ENCODE results near the gene PCP4L1.
"Not testable (repeated sequence)": the region's sequence is repeated elsewhere in the genome, so short reads cannot be mapped to it uniquely, and the experiment has no call there.

PCP4L1 gene

DNA sequence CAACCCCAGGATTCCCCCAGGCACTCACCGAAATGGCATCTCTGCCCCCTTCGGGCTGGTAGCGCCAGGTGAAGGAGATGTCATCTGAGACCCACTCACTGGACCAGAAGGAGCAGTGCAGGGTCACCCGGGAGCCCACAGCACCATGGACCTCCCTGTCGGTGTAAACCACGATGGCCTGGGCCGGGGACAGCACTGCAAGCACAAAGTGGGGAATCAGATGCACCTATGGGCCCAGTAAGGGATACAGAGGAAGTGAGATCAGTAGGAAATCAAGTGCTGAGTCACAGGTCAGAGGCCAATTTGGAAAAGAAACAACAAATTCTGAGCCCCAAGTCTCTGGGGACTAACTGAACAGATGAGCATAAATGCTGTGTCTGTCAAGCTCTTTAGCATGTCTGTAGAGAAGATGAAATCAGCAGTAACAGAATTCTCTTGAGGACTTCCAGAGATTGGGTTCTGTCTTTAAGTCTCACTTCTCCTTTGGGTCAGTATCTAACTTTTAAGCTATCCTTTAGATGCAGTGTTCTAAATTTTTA is 48.8 kb downstream of the PCP4L1 start:
- TF ChIP-seq, protein P1, sequence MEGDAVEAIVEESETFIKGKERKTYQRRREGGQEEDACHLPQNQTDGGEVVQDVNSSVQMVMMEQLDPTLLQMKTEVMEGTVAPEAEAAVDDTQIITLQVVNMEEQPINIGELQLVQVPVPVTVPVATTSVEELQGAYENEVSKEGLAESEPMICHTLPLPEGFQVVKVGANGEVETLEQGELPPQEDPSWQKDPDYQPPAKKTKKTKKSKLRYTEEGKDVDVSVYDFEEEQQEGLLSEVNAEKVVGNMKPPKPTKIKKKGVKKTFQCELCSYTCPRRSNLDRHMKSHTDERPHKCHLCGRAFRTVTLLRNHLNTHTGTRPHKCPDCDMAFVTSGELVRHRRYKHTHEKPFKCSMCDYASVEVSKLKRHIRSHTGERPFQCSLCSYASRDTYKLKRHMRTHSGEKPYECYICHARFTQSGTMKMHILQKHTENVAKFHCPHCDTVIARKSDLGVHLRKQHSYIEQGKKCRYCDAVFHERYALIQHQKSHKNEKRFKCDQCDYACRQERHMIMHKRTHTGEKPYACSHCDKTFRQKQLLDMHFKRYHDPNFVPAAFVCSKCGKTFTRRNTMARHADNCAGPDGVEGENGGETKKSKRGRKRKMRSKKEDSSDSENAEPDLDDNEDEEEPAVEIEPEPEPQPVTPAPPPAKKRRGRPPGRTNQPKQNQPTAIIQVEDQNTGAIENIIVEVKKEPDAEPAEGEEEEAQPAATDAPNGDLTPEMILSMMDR (IDR thresholded peaks at IDR 0.05), result no peak
- H3K4me3 ChIP-seq, result no peak overlapping the region
- no peak for DNase-seq (ENCODE audit: low spot score)
- peak overlapping the region in 1 of 2 donors; percentile 30 for H3K27ac ChIP-seq

DNA sequence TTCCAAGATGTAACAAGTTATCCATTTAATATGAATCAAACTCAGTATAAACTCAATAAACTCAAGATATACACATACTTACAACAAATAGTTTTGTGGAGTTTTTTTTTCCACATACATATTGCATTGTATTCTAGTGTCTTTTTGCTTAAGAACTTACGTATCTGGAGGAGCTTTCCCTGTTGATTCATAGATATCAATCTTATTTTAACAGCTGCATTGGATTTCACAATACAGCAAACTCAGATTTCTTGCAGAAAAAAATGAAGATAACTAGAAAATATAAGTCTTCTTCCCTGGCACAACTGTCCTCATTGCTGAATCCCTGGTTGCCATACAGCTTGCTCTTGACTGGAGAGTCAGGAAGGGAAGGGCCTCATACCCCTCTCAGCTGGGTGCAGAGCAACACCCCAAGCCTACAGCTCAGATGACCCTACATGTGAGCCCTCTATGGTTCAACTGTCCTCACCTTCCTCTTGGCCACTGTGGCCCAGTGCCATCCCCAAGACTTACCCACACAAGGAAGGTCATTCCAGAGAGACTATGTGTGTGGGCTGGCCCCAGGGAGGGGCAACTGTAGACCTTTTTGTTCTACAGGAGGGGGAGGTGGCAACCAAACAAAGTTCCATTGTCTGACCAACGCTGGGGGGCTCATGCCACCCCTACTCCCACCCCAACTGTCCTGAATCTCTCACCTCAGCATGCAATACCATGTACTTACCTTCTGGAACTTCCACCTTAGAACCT is 49.5 kb downstream of the PCP4L1 start:
- H3K4me3 ChIP-seq, result no peak overlapping the region
- DNase-seq (ENCODE audit: low spot score), result no peak
- no peak overlapping the region for H3K27ac ChIP-seq
- TF ChIP-seq, protein P1 (IDR thresholded peaks at IDR 0.05), result no peak

DNA sequence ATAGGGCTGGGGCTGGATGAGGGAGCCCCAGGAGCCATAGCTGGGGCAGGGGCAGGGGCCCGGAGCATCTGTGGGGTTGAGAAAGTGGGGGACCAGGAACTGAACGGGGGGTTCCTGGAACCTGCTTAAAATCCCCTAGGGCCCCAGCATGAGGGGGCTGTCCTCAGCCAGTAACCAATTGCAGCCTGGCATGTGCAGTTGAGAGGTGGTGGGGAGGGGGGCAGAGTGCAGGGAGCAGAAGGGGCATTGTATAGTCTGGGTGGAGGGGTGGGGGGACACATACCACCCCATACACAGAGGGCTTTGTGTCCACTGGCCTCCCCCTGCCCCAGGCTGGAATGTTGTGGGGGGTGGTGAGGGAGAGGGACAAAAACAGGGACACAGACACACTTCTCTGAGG is 51.3 kb downstream of the PCP4L1 start, which contains the start of gene MPZ:
Gene MPZ (minus strand): TSS at position 101 of the 400 bp plus-strand sequence. CDS start 63 bp downstream, at position 38.
- DNase-seq (ENCODE audit: low spot score), result no peak
- no peak within 1 kb of the TSS for H3K27ac ChIP-seq
- no peak within 1 kb of the TSS for H3K4me3 ChIP-seq
- TF ChIP-seq, protein P1 (IDR thresholded peaks at IDR 0.05), result no peak

GRCh38 chr1:161311595-161312181 is 53.1 kb downstream of the PCP4L1 start:
- Histone ChIP-seq H3K4me3 (no peak overlapping the region), H3K27ac (no peak overlapping the region)
- TF ChIP-seq, protein P1 (IDR thresholded peaks at IDR 0.05), result no peak
- DNase-seq (ENCODE audit: low spot score), result no peak

DNA sequence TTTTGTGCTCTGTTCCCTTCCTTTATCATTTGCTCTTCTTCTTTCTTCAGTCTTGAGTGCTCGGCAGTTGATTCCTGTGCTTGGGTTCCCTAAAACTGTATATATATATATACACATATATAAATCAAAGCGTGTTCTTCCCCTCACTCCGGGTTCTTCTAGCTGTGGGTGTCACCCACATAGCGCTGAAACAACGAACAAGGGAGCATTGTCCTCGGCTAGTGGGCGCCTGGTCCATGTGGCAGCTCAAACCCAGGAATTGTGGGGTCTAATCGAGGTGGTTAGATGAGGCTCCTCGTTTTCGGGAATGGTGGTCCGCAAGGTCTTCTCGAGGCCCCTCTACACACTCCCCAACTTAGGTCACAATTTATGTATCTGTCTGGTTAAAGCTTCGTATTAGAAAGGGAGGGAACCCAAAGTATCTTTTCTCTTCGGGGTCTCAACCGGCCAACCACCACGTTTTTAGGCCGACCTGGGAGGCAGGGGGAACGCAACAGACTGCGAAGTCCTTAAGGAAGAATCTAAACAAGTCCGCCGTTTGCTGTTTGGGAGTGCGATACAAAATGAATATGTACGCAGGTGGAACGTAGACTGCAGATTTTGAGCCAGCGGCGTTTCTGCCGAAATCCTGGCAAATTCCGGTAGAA is 55.1 kb downstream of the PCP4L1 start:
- TF ChIP-seq, protein P1 (IDR thresholded peaks at IDR 0.05), result no peak
- DNase-seq (ENCODE audit: low spot score), result no peak
- peak overlapping the region; percentile 83 for H3K4me3 ChIP-seq
- peak overlapping the region; percentile 78 to 90 for H3K27ac ChIP-seq

DNA sequence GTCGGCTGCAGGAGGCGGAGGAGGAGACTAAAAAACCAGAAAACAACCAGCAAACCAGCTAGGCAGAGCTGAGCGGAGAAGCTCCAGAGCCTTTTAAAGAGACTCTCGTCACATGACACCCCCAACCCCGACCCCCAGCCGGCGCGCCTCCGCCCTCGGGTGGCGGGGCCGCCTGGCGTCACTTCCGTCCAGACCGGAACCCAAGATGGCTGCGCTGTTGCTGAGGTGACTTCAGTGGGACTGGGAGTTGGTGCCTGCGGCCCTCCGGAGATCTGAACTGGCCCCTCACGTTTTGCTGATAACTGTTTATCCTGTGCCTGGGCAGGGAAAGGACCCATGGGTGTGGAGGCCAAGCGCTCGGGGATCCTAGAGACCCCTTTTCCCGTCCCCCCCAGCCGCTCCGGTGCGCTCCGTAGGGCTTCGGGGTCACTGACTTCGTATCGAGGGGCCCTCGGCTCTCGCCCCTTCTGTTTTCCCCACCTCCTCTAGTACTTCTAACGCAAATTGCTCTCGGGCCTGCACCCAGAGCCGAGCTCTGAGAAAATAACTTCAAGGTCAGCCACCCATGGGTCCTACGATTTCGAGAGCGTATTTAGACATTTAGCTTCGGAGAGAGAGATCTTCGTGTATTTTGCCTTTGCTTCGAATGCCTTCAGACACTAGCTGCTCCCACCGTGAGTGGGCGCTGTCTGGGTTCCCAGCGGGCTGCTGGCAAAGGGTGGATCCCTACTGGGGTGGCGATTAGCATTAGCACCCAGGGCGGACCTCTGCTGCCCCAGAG is 55.8 kb downstream of the PCP4L1 start, which contains the start of gene SDHC:
Gene SDHC (plus strand): TSS at position 181 of the 781 bp plus-strand sequence. CDS start 25 bp downstream, at position 206.
- DNase-seq (ENCODE audit: low spot score), result peak; percentile 92
- Histone ChIP-seq H3K4me3 (peak within 1 kb of the TSS; percentile 83), H3K27ac (peak within 1 kb of the TSS; percentile 78 to 90)
- TF ChIP-seq, protein P1 (IDR thresholded peaks at IDR 0.05), result no peak

DNA sequence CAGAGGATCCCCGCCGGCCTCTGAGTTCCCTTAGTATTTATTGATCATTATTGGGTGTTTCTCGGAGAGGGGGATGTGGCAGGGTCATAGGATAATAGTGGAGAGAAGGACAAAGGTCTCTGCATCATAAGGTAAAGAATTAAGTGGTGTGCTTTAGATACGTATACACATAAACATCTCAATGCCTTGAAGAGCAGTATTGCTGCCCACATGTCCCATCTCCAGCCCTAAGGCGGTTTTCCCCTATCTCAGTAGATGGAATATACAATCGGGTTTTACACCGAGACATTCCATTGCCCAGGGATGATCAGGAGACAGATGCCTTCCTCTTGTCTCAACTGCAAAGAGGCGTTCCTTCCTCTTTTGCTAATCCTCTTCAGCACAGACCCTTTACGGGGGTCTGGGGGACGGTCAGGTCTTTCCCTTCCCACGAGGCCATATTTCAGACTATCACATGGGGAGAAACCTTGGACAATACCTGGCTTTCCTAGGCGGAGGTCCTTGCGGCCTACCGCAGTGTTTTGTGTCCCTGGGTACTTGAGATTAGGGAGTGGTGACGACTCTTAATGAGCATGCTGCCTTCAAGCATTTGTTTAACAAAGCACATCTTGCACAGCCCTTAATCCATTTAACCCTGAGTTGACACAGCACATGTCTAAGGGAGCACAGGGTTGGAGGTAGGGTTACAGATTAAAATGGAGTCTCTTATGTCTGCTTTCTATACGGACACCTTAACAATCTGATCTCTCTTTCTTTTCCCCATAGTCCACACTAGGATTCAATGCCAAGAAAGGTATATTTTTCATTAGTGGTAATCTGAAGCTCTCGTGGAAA is 57.5 kb downstream of the PCP4L1 start:
- H3K27ac ChIP-seq; DNase-seq (ENCODE audit: low spot score): not testable (repeated sequence)

More for the DNA sequence above, 57.5 kb downstream of the PCP4L1 start:
- not testable (repeated sequence) for H3K4me3 ChIP-seq
